Measurements from ENCODE around the gene ZNF189. TPM values are rescaled to one million over a fixed set of nuclear protein-coding genes. Genes with fewer than 3 reads are reported as not detected.

ZNF189 gene
- polyA plus RNA-seq, 2 donors, result 3.4 to 5.2 TPM

DNA sequence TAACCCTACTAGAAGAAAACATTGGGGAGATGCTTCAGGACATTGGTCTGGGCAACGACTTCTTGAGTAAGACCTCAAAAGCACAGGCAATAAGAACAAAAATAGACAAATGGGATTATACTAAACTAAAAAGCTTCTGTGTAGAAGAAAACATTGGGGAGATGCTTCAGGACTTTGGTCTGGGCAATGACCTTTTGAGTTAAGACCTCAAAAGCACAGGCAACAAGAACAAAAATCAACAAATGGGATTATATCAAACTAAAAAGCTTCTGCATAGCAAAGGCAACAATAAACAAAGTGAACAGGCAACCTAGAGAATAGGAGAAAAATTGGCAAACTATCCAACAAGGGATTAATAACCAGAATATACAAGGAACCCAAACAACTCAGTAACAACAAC lies 4.0 kb upstream of the ZNF189 start:
- H3K27ac ChIP-seq (ENCODE audit: low read depth in 2 of 2, low read length in 1 of 2), result no peak overlapping the region
- no peak overlapping the region for H3K4me3 ChIP-seq (ENCODE audit: low read depth in 1 of 2, low read length in 2 of 2)
- H3K4me1 ChIP-seq (ENCODE audit: control insufficient read depth in 2 of 2, insufficient read depth in 2 of 2, low read length in 1 of 2), result no peaks in the 10 kb centered on the region
- H3K36me3 ChIP-seq (ENCODE audit: control insufficient read depth in 2 of 2, insufficient read depth in 2 of 2, low read length in 1 of 2), result no peaks in the 10 kb centered on the region
- no peaks in the 10 kb centered on the region for H3K27me3 ChIP-seq (ENCODE audit: control insufficient read depth in 1 of 2, insufficient read depth in 2 of 2, low read length in 2 of 2)
- no peaks in the 10 kb centered on the region for H3K9me3 ChIP-seq (ENCODE audit: control insufficient read depth in 2 of 2, insufficient read depth in 1 of 2, low read depth in 1 of 2, low read length in 1 of 2)
- 91 to 96% methylated on average over 1 of the region's 1 CpG for WGBS, 2 donors

DNA sequence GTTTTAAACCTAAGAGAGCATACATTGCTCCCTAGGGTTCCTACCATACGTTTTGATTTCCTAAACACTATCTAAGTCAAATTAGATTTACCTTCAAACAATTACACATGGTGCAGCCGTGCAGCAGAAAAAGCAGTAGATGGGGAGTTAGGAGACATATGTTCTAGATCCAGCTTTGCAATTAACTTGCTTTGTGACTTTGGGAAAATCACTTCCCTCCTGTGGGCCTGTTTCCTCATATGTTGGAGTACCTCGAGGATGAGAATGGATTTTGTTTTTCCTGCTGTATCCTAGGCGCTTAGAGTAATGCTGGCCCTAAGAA lies 944 bp upstream of the ZNF189 start:
- no peaks in the 10 kb centered on the region for H3K9me3 ChIP-seq (ENCODE audit: control insufficient read depth in 2 of 2, insufficient read depth in 1 of 2, low read depth in 1 of 2, low read length in 1 of 2)
- peaks cover 0 to 3% of the 10 kb centered on the region in 2 donors for H3K4me1 ChIP-seq (ENCODE audit: control insufficient read depth in 2 of 2, insufficient read depth in 2 of 2, low read length in 1 of 2)
- H3K27me3 ChIP-seq (ENCODE audit: control insufficient read depth in 1 of 2, insufficient read depth in 2 of 2, low read length in 2 of 2), result no peaks in the 10 kb centered on the region
- peak overlapping the region; percentile 69 to 77 for H3K27ac ChIP-seq (ENCODE audit: low read depth in 2 of 2, low read length in 1 of 2)
- peaks cover 0 to 9% of the 10 kb centered on the region in 2 donors for H3K36me3 ChIP-seq (ENCODE audit: control insufficient read depth in 2 of 2, insufficient read depth in 2 of 2, low read length in 1 of 2)
- H3K4me3 ChIP-seq (ENCODE audit: low read depth in 1 of 2, low read length in 2 of 2), result peak overlapping the region; percentile 74 to 79
- WGBS, 2 donors, result 6 to 7% methylated on average over 4 of the region's 4 CpGs

DNA sequence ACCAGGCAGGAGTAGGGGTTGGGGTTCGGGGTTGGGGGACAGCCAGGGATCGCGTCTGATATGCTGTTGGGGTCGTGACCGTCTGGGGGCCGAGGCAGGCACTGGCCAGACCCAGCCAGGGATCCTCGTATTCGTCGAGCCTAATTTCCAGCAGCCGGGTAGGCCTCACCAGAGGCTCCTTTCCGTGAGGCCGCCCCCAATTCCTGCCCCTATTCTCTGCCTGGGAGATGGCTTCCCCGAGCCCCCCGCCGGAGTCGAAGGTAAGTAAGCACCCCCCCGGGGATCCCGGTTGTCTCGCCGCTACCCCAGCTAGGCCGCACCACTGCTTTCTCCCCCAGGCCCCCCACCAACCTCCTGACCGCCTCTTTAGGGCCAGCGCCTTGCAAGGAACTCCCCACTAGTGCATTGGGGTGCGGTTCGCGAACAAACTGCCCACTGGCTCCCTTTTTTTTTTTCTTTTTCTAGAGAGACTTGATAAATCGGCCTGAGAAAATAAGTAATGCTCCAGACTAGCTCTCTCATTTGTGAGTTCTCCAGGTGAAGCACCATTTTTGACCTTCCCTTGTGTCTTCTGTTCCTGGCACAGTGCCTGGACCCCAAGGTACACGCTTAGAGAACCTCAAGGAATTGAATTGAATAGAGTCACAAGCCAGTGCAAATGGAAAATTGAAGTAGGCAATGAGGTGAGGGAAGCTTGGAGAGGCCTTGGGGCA lies 435 bp downstream of the ZNF189 start:
- H3K27ac ChIP-seq (ENCODE audit: low read depth in 2 of 2, low read length in 1 of 2), result peak overlapping the region; percentile 51 to 70
- WGBS, 2 donors, result 1 to 2% methylated on average over 28 of the region's 28 CpGs
- peak overlapping the region; percentile 71 to 74 for H3K4me3 ChIP-seq (ENCODE audit: low read depth in 1 of 2, low read length in 2 of 2)
- H3K4me1 ChIP-seq (ENCODE audit: control insufficient read depth in 2 of 2, insufficient read depth in 2 of 2, low read length in 1 of 2), result peaks cover 0 to 3% of the 10 kb centered on the region in 2 donors
- H3K36me3 ChIP-seq (ENCODE audit: control insufficient read depth in 2 of 2, insufficient read depth in 2 of 2, low read length in 1 of 2), result peaks cover 3 to 13% of the 10 kb centered on the region in 2 donors
- peaks cover 0 to 3% of the 10 kb centered on the region in 2 donors for H3K9me3 ChIP-seq (ENCODE audit: control insufficient read depth in 2 of 2, insufficient read depth in 1 of 2, low read depth in 1 of 2, low read length in 1 of 2)
- no peaks in the 10 kb centered on the region for H3K27me3 ChIP-seq (ENCODE audit: control insufficient read depth in 1 of 2, insufficient read depth in 2 of 2, low read length in 2 of 2)

DNA sequence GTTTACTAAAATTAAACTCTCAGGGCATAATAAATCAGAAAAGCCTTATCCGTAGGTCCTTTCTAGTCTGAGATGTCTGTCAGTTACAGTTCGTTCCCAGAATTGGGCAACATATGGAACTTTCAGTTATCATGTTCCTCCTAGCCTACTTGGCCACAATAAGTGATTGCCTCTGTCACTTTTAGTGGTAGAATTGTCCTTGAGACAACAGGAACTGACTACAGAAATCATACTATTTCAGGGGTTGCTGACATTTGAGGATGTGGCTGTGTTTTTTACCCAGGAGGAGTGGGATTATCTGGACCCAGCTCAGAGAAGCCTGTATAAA lies 956 bp downstream of the ZNF189 start:
- H3K9me3 ChIP-seq (ENCODE audit: control insufficient read depth in 2 of 2, insufficient read depth in 1 of 2, low read depth in 1 of 2, low read length in 1 of 2), result peaks cover 0 to 3% of the 10 kb centered on the region in 2 donors
- 8 to 9% methylated on average over 2 of the region's 2 CpGs for WGBS, 2 donors
- peaks cover 3 to 13% of the 10 kb centered on the region in 2 donors for H3K36me3 ChIP-seq (ENCODE audit: control insufficient read depth in 2 of 2, insufficient read depth in 2 of 2, low read length in 1 of 2)
- H3K27ac ChIP-seq (ENCODE audit: low read depth in 2 of 2, low read length in 1 of 2), result no peak overlapping the region
- H3K27me3 ChIP-seq (ENCODE audit: control insufficient read depth in 1 of 2, insufficient read depth in 2 of 2, low read length in 2 of 2), result no peaks in the 10 kb centered on the region
- H3K4me3 ChIP-seq (ENCODE audit: low read depth in 1 of 2, low read length in 2 of 2), result peak overlapping the region; percentile 71 to 74
- H3K4me1 ChIP-seq (ENCODE audit: control insufficient read depth in 2 of 2, insufficient read depth in 2 of 2, low read length in 1 of 2), result peaks cover 0 to 3% of the 10 kb centered on the region in 2 donors

DNA sequence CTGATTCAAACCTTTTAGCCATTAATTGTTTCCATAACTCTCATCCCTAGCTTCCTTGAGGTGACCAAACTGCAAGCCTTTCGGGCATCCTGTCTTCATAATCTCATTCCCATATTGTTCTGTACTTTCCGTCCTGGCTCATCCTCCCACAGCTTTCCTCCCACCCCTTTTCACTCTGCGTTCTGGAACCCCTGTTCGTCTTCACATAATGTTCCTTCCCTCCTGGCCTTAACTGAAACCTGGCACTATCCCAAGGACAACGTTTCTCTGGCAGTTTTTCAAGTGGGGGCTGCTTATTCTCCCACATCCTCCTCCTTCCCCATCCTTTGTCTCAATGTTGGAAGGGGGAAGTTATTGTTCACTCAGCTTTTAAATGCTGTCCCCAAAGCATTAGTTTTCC lies 1.5 kb downstream of the ZNF189 start:
- WGBS, 2 donors, result 51 to 57% methylated on average over 5 of the region's 5 CpGs
- H3K4me3 ChIP-seq (ENCODE audit: low read depth in 1 of 2, low read length in 2 of 2), result peak overlapping the region in 1 of 2 donors; percentile 71
- H3K27ac ChIP-seq (ENCODE audit: low read depth in 2 of 2, low read length in 1 of 2), result no peak overlapping the region
- peaks cover 3 to 13% of the 10 kb centered on the region in 2 donors for H3K36me3 ChIP-seq (ENCODE audit: control insufficient read depth in 2 of 2, insufficient read depth in 2 of 2, low read length in 1 of 2)
- H3K9me3 ChIP-seq (ENCODE audit: control insufficient read depth in 2 of 2, insufficient read depth in 1 of 2, low read depth in 1 of 2, low read length in 1 of 2), result peaks cover 0 to 3% of the 10 kb centered on the region in 2 donors
- no peaks in the 10 kb centered on the region for H3K27me3 ChIP-seq (ENCODE audit: control insufficient read depth in 1 of 2, insufficient read depth in 2 of 2, low read length in 2 of 2)
- H3K4me1 ChIP-seq (ENCODE audit: control insufficient read depth in 2 of 2, insufficient read depth in 2 of 2, low read length in 1 of 2), result peaks cover 0 to 3% of the 10 kb centered on the region in 2 donors

DNA sequence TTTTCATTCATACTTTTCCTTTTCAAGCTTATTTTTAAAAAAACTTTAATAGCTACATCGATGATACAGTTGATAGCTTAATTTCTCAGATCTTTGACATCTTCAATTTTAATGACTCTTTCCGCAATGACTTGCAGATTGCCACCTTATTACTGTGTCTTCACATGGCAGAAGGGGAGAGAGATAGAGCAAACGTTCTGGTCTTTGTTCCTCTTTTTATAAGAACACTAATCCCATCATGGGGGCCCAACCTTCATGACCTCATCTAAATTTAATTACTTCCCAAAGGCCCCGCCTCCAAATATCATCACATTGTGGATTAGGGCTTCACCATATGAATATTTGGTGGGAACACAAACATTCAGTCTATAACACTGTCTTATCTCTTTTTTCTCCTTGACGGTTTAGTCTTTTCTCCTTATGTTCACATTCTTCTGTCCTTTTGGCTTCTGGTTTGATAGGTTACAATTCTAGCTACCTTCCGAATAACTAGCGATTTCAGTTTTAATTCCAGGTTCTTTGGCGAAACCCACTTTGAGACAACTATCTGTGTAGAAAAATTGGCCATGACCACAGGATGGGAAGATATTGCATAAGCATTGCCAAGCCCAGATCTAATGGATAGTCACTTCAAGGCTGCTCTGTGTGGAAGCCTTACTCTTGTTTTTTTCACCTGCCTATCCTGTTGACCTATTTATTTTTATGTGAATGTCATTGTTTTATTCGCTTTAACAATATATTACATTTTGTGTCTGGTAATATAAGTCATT lies 5.0 kb downstream of the ZNF189 start:
- no peaks in the 10 kb centered on the region for H3K27me3 ChIP-seq (ENCODE audit: control insufficient read depth in 1 of 2, insufficient read depth in 2 of 2, low read length in 2 of 2)
- H3K27ac ChIP-seq (ENCODE audit: low read depth in 2 of 2, low read length in 1 of 2), result no peak overlapping the region
- H3K36me3 ChIP-seq (ENCODE audit: control insufficient read depth in 2 of 2, insufficient read depth in 2 of 2, low read length in 1 of 2), result peaks cover 17 to 27% of the 10 kb centered on the region in 2 donors
- peaks cover 0 to 3% of the 10 kb centered on the region in 2 donors for H3K4me1 ChIP-seq (ENCODE audit: control insufficient read depth in 2 of 2, insufficient read depth in 2 of 2, low read length in 1 of 2)
- H3K9me3 ChIP-seq (ENCODE audit: control insufficient read depth in 2 of 2, insufficient read depth in 1 of 2, low read depth in 1 of 2, low read length in 1 of 2), result peaks cover 5 to 9% of the 10 kb centered on the region in 2 donors
- 94 to 95% methylated on average over 9 of the region's 9 CpGs for WGBS, 2 donors
- H3K4me3 ChIP-seq (ENCODE audit: low read depth in 1 of 2, low read length in 2 of 2), result no peak overlapping the region

DNA sequence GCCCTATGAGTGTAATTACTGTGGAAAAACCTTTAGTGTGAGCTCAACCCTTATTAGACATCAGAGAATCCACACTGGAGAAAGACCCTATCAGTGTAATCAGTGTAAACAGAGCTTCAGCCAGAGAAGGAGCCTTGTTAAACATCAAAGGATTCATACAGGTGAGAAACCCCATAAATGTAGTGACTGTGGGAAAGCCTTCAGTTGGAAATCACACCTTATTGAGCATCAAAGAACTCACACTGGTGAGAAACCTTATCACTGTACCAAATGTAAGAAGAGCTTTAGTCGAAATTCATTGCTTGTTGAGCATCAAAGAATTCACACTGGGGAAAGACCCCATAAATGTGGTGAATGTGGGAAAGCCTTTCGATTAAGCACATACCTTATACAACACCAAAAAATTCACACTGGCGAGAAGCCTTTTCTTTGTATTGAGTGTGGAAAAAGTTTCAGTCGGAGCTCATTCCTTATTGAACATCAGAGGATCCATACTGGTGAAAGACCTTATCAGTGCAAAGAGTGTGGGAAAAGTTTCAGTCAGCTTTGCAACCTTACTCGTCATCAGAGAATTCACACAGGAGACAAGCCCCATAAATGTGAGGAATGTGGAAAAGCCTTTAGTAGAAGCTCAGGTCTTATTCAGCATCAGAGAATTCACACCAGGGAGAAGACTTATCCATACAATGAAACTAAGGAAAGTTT lies 9.9 kb downstream of the ZNF189 start:
- peaks cover 14 to 16% of the 10 kb centered on the region in 2 donors for H3K36me3 ChIP-seq (ENCODE audit: control insufficient read depth in 2 of 2, insufficient read depth in 2 of 2, low read length in 1 of 2)
- no peaks in the 10 kb centered on the region for H3K4me1 ChIP-seq (ENCODE audit: control insufficient read depth in 2 of 2, insufficient read depth in 2 of 2, low read length in 1 of 2)
- no peak overlapping the region for H3K27ac ChIP-seq (ENCODE audit: low read depth in 2 of 2, low read length in 1 of 2)
- peaks cover 9 to 11% of the 10 kb centered on the region in 2 donors for H3K9me3 ChIP-seq (ENCODE audit: control insufficient read depth in 2 of 2, insufficient read depth in 1 of 2, low read depth in 1 of 2, low read length in 1 of 2)
- WGBS, 2 donors, result 98 to 99% methylated on average over 5 of the region's 5 CpGs
- H3K27me3 ChIP-seq (ENCODE audit: control insufficient read depth in 1 of 2, insufficient read depth in 2 of 2, low read length in 2 of 2), result no peaks in the 10 kb centered on the region
- no peak overlapping the region for H3K4me3 ChIP-seq (ENCODE audit: low read depth in 1 of 2, low read length in 2 of 2)

DNA sequence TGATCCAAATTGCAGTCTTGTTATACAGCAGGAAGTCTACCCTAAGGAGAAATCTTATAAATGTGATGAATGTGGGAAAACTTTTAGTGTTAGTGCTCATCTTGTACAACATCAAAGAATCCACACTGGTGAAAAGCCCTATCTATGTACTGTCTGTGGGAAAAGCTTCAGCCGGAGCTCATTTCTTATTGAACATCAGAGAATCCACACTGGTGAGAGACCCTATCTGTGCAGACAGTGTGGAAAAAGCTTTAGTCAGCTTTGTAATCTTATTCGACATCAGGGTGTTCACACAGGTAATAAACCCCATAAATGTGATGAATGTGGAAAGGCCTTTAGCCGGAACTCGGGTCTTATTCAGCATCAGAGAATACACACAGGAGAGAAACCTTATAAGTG lies 10.4 kb downstream of the ZNF189 start:
- H3K27ac ChIP-seq (ENCODE audit: low read depth in 2 of 2, low read length in 1 of 2), result no peak overlapping the region
- H3K9me3 ChIP-seq (ENCODE audit: control insufficient read depth in 2 of 2, insufficient read depth in 1 of 2, low read depth in 1 of 2, low read length in 1 of 2), result peaks cover 9 to 11% of the 10 kb centered on the region in 2 donors
- no peaks in the 10 kb centered on the region for H3K27me3 ChIP-seq (ENCODE audit: control insufficient read depth in 1 of 2, insufficient read depth in 2 of 2, low read length in 2 of 2)
- H3K4me3 ChIP-seq (ENCODE audit: low read depth in 1 of 2, low read length in 2 of 2), result no peak overlapping the region
- H3K36me3 ChIP-seq (ENCODE audit: control insufficient read depth in 2 of 2, insufficient read depth in 2 of 2, low read length in 1 of 2), result peaks cover 14 to 16% of the 10 kb centered on the region in 2 donors
- WGBS, 2 donors, result 97 to 98% methylated on average over 4 of the region's 4 CpGs
- no peaks in the 10 kb centered on the region for H3K4me1 ChIP-seq (ENCODE audit: control insufficient read depth in 2 of 2, insufficient read depth in 2 of 2, low read length in 1 of 2)

DNA sequence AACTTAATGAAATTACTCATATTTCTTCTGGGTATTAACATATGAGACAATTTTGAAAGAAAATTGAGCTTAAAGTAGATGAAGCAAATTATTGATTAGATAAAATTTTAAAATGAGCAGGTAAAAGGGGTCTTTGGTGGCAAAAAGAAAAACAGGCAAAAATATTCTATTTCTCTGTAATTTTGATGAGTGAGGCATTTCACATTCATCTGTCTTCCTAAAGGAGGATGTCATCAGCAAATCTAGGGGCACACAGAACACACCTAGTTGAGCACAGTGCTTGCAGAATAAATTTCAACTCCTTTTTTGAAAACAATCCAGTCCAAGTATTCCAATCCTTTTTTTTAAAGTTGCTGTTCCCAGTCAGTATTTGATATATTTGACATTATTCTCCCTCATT lies 16.2 kb downstream of the ZNF189 start:
- H3K4me3 ChIP-seq (ENCODE audit: low read depth in 1 of 2, low read length in 2 of 2), result no peak overlapping the region
- H3K36me3 ChIP-seq (ENCODE audit: control insufficient read depth in 2 of 2, insufficient read depth in 2 of 2, low read length in 1 of 2), result no peaks in the 10 kb centered on the region
- peaks cover 2 to 3% of the 10 kb centered on the region in 2 donors for H3K9me3 ChIP-seq (ENCODE audit: control insufficient read depth in 2 of 2, insufficient read depth in 1 of 2, low read depth in 1 of 2, low read length in 1 of 2)
- H3K27me3 ChIP-seq (ENCODE audit: control insufficient read depth in 1 of 2, insufficient read depth in 2 of 2, low read length in 2 of 2), result no peaks in the 10 kb centered on the region
- no peaks in the 10 kb centered on the region for H3K4me1 ChIP-seq (ENCODE audit: control insufficient read depth in 2 of 2, insufficient read depth in 2 of 2, low read length in 1 of 2)
- no peak overlapping the region for H3K27ac ChIP-seq (ENCODE audit: low read depth in 2 of 2, low read length in 1 of 2)

Data from esophagus (tissue), 2 donors.